GM19372 (cell line): ENCODE measurements around the gene ZNF276.
"Not testable (repeated sequence)": the region's sequence is repeated elsewhere in the genome, so short reads cannot be mapped to it uniquely, and the experiment has no call there.

Experiments
- ATAC-seq: cut with Tn5 transposase; IDR thresholded peaks from one replicate; pipeline ENCODE4 v1.9.1; 2021; ENCODE audit warnings: mild to moderate bottlenecking, low read depth, moderate library complexity; ENCODE audit not compliant: unreplicated experiment

ZNF276 gene, protein sequence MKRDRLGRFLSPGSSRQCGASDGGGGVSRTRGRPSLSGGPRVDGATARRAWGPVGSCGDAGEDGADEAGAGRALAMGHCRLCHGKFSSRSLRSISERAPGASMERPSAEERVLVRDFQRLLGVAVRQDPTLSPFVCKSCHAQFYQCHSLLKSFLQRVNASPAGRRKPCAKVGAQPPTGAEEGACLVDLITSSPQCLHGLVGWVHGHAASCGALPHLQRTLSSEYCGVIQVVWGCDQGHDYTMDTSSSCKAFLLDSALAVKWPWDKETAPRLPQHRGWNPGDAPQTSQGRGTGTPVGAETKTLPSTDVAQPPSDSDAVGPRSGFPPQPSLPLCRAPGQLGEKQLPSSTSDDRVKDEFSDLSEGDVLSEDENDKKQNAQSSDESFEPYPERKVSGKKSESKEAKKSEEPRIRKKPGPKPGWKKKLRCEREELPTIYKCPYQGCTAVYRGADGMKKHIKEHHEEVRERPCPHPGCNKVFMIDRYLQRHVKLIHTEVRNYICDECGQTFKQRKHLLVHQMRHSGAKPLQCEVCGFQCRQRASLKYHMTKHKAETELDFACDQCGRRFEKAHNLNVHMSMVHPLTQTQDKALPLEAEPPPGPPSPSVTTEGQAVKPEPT

DNA sequence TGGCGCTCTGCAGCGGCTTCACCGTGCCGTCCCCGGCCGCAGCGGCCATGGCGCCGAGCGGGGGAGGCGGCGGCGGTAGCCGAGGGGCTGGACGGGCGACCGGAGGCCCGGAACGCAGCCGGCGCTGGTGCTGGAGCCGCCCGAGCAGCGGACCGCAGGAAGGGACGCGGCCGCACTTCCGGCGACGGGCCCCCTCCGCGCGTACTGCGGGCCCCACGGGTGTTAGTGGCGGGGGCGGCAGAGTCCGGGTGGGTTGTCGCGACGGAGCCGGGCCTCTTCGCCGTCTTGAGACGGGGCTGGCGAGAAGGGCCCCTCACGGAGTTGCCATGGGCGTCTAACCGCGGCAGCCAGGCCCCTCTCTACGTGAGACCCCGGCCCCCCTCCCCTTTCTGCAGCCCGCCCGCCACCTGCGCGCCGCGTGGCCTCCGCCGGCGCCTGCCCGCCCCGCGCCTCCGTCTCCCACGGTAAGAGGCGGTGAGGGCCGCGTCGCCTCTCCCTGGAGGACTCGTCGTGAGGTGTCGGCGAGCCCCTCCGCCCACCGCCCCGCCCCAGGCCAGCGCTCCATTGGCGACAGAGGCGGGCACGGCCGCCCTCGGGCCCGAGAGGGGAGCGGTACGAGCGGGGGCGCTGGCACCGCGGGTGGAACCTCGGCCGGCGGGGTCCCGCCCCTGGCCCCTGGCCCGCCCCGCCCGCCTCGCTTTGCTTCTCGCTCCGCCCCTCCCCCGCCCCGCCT, at the start of gene ZNF276, which contains the start of gene VPS9D1:
ZNF276 (plus strand) TSS at position 725 of the 733 bp plus-strand sequence. CDS start 104 bp downstream, outside the sequence.
VPS9D1 (minus strand) TSS at position 86 of the 733 bp plus-strand sequence; CDS start at position 49, 37 bp downstream.
- peak; percentile 50 for ATAC-seq

DNA sequence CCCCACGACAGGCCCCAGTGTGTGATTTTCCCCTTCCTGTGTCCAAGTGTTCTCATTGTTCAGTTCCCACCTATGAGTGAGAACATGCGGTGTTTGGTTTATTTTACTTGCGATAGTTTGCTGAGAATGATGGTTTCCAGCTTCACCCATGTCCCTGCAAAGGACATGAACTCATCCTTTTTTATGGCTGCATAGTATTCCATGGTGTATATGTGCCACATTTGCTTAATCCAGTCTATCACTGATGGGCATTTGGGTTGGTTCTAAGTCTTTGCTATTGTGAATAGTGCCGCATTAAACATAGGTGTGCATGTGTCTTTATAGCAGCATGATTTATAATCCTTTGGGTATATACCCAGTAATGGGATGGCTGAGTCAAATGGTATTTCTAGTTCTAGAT, 49.8 kb upstream of the ZNF276 start:
- ATAC-seq = not testable (repeated sequence)

DNA sequence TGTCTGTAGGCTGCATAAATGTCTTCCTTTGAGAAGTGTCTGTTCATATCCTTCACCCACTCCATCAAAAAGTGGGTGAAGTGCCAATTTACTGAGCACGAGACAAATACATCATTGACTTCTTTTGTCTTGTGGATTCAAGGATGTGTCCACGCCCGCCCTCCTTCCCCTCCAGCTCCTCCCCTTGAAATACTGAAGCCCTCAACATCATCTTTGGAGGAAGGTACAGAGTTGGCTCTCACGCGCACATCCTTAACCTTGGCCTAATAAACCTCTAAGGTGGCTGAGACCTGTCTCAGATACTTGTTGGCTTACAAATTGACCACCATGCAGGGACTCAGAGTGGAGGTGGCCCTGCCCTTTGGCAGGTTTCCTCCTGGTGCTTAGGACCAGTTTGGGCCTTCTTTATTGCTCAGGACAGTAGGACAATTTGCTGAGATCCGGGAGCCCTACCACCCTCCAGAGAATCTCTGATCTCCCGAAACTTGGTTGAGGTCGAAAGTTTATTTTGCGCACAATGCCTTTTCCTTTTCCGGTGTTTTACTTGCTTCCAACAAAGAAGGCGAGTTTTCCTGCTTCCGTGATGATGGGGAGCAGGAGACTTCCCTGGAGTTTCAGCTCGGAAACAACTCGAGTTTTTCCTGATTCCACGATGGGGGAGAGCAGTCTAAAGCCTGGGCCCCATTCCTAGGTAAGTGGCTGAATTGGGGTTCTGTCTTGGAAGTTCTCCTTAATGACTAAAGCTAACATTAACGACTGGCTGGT, 49.0 kb upstream of the ZNF276 start:
- no peak for ATAC-seq

DNA sequence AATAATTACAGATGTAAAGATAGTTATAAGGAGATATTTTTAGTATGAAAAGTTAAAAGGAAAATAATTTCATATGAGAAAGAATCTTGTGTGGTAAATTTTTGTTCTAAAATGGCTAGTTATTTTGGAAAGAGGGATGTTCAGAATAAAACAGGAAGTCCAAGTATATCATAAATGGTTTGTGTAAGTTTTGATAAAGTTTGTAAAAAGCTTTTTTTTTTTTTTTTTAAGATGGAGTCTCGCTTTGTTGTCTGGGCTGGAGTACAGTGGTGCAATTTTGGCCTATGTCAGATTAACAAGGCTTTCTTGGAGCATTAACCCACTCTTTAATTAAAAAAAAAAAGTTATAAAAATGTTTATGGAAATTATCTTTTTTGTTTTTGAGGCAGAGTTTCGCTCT, 43.1 kb upstream of the ZNF276 start:
- no peak for ATAC-seq

DNA sequence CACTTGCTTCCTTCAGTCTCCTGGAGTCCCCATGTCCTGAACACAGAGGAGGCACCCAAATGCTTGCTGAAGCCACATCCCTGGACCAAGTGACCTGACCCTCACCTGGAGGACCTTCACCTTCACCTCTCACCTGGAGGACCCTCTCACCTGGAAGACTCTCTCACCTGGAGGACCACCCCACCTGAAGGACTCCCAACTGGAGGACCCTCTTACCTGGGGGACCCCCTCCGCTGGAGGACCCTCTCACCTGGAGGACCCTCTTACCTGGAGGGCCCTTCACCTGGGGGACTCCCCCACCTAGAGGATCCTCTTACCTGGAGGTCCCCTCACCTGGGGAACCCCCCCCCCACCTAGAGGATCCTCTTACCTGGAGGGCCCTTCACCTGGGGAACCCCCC, 35.4 kb upstream of the ZNF276 start:
- ATAC-seq = no peak

DNA sequence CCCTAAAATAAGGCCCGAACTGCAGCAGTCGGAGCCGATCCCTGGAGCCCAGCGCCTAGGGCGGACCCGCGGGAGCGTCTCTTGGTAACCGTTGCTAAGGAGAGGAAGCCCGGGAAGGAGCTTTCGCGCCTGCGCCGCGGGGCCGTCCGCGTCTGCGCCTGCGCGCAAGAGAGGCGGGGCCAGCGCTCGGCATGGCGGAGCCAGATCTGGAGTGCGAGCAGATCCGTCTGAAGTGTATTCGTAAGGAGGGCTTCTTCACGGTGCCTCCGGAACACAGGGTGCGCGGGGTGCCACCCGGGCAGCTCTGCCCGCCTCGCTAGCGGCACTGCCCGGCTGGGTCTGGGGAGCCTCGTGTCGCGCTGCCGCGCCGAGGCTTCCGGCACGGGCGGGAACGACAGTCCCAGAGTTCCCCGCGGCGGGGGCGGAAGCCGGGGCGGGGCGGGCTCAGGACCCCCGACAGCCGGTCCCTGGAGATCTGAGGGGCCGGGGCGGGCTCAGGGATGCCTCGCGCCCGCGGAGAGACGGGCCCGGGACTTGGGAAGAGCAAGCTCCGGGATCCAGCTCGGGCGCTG, 34.7 kb upstream of the ZNF276 start, which contains the start of gene CDK10:
CDK10 (plus strand) TSS at position 170 of the 572 bp plus-strand sequence; CDS start at position 192, 22 bp downstream.
- peak; percentile 78 for ATAC-seq

DNA sequence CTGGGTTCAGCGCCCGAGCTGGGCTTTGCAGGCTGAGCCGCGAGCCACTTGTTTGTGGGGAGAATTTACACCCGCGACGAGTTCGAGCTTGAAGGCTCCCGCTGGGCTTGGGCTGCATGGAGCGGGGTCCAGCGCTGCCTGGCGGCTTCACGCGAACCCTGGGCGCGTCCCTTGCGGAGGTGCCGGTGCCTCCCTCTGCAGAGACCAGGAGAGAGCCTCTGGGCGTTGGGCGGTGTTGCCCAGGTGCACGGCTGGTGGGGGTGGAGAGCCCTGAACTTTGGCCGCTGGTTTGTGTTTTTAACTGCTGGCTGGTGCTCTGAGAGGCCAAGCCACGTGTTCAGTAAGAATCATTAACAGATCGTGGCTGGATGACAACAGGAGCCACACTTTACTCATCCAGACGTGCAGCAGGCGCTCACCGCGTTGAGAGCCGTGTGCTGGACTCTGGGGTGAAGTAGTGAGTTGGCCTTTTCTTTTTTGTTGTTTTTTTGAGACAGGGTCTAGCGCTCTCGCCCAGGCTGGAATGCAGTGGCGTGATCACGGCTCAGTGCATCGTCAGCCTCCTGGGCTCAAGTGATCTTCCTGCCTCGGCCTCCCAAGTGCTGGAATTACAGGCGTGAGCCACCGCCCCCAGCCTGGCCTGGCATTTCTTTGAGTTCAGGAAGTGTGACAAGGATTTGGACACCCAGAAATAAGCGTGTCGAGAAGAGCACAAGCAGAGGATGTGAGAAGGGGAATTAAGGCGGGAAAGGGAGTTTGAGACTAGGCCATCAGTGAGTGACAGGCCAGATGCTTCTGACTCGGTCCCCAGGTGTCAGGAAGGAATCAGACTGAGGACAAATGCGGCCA, 34.0 kb upstream of the ZNF276 start:
- ATAC-seq = peak; percentile 35

DNA sequence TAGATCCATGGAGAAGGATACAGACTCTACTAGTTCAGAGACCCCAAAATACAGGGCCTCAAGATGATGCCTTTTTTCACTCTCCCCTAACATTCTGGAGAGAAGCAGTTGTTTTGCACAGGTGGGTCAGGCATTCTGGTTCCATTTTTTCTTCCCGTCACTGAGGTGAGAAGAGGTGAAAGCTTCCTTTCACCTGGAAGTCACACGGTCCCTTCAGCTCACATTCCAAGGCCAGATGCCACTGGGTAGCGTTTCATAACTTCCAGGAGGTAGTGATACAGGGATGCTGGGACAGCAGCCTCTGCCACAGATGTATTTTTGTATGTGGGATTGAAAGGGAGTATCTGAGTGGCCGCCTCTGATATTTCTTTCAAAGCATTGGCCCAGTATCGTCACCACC, 32.9 kb upstream of the ZNF276 start:
- no peak for ATAC-seq

DNA sequence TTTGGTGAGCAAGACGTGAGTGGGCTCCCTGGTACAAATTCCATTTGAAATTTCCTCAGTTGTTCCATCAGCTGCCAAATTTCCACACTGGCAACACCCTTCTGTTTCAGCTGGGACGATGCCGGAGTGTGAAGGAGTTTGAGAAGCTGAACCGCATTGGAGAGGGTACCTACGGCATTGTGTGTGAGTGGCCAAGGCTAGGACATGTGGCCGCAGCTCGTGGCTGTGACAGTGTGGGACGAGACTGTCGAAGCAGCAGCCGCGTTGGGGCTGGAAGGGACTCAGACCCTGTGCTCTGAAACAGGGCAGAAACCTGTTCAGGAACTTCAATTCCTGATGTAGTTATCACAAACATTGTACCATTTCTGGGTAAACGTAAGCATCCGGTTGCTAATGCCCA, 32.2 kb upstream of the ZNF276 start:
- ATAC-seq = no peak

DNA sequence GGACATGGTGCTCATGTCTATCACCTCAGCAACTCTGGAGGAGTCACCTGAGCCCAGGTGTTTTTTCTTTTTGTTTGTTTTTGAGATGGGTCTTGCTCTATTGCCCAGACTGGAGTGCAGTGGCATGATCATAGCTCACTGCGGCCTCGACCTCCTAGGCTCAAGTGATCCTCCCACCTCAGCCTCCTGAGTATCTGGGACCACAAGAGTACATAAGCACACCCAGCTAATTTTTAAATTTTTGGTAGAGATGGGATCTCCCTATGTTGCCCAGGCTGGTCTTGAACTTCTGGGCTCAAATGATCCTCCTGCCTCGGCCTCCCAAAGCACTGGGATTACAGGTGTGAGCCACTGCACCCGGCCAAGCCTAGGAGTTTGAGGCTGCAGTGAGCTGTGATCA, 31.7 kb upstream of the ZNF276 start:
- not testable (repeated sequence) for ATAC-seq

DNA sequence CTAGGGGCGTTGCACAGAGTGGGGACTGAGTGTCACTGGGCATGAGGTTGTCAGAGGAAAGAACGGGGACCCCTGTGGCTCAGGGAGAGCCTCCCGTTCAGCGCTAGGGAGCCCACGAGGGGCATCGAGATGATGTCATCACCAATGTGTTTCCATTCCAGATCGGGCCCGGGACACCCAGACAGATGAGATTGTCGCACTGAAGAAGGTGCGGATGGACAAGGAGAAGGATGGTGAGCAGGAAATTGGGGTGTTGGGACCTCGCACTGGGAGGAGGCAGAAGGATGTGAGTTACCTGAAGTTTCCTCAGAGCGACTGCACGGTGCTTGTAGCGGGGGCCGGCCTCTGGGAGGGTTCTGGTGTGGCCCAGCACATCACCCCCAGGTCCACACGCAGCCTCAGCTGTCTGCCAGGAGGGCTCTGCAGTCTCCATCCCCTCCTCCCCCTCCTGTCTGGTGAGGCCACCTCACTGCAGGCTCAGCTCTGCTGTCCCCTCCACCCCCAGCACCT, 30.9 kb upstream of the ZNF276 start:
- no peak for ATAC-seq

DNA sequence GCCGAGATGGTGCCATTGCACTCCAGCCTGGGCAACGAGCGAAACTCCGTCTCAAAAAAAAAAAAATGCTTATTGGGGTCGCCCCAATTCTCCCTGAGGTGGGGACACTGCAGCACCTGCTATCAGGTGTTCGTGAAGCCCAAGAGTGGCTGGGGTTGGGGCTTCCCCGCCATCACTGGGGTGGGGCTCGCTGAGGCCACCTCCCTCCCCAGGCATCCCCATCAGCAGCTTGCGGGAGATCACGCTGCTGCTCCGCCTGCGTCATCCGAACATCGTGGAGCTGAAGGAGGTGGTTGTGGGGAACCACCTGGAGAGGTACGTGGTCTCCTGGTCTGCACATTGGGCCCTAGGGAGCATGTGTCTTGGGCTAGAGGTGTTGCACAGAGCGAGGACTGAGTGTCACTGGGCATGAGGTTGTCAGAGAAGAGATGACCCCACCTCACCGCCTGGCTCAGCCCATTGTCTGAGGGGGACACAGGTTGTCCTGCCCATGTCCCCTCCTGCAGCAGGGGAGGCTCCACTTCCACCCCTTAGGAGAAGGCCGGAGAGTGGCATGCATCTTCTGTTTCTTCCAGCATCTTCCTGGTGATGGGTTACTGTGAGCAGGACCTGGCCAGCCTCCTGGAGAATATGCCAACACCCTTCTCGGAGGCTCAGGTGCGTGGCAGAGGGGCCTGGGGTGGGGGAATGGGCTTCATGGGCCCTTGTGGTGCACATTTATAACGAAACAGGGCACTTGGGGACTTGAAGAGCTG, 29.9 kb upstream of the ZNF276 start:
- ATAC-seq = no peak

DNA sequence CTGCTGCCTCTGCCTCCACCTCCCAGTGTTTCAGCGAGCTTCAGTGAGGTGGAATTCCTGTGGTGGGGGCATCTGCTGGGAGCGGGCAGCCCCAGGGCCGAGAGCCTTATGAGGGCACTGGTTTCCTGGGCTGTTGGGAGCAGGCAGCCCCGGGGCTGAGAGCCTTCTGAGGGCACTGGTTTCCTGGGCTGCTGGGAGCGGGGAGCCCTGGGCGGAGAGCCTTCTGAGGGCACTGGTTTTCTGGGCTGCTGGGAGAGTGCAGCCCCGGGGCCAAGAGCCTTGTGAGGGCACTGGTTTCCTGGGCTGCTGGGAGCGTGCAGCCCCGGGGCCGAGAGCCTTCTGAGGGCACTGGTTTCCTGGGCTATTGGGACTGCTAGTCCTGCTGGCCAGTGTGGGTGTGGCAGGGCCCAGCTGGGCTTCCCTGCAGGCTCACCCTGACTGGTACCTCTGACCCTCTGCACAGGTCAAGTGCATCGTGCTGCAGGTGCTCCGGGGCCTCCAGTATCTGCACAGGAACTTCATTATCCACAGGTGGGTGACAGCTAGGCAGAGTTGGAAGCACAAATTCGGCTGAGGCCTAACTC, 29.3 kb upstream of the ZNF276 start:
- no peak for ATAC-seq

DNA sequence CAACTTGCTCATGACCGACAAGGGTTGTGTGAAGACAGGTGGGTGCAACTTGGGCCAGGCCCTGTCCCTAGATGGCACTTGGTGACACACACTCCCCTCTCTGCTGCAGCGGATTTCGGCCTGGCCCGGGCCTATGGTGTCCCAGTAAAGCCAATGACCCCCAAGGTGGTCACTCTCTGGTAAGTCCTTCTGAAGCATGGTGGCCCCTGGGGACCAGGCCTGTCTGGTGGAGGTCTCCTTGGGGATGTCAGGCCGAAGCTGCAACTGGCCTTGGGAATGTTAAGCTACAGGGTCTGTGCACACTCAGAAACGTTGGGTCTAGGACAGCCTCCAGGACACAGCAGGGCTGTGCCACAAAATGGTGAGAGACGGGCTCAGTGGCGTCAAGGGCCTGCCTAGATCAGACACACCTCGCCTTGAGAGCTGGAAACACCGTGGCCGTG, 28.0 kb upstream of the ZNF276 start:
- no peak for ATAC-seq

DNA sequence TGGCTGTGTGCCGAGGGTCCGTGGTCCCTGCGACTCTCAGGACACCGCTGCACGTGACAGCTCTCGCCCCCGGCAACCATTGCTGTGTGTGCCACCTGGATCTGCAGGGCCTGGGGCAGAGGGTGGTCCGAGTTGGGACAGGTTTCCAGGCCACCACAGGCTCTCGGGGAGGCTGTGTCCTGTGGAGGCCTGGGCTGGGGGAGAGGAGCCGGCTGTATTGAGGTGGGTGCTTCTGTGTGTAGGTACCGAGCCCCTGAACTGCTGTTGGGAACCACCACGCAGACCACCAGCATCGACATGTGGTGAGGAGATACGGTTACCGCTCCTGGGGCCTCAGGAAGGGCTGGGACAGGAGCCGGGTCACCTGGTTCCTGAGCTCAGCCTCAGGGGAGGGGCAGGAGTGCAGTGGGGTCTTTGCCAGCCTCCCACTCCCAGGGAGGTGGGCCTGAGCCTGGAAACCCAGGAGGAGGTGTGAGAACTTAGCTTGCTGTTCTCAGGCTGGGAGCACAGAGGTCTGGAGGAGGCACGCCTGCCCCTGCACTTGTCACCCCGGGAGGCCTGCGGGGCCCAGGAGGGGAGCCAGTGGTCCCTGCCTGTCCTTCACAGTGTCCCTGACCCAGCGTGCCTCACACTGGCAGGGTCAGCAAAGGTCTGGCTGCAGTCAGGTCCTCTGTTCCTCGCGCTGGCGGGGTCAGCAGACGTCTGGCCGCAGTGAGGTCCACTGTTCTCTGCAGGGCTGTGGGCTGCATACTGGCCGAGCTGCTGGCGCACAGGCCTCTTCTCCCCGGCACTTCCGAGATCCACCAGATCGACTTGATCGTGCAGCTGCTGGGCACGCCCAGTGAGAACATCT, 27.2 kb upstream of the ZNF276 start:
- ATAC-seq = no peak

DNA sequence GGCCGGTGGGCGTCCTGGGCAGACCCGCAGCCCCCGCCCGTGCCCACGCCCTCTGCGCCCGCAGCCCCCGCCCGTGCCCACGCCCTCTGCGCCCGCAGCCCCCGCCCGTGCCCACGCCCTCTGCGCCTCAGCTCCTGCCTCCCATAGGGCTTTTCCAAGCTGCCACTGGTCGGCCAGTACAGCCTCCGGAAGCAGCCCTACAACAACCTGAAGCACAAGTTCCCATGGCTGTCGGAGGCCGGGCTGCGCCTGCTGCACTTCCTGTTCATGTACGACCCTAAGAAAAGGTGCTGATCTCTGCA, 26.6 kb upstream of the ZNF276 start:
- not testable (repeated sequence) for ATAC-seq
